A673 (cell line): ENCODE data around the gene PSMA1. TPM values are rescaled to one million over a fixed set of nuclear protein-coding genes. Genes with fewer than 3 reads are reported as not detected.

Source experiments
- BruUV-seq: library from RNA; stranded (reverse); fragments of 400-500 nt; replicated peaks from 2 replicates; lab custom pipeline; 2021; lab: Mats Ljungman, UMichigan
- CTCF ChIA-PET: fragments of 300-600 bp; sonication (Branson Sonifier 250); formaldehyde crosslinking; loops from one replicate; lab custom pipeline; 2022; ENCODE audit warnings: antibody characterized with exemption; lab: Charles Lee
- POLR2A ChIA-PET: fragments of 300-600 bp; sonication (Branson Sonifier 250); formaldehyde crosslinking; loops from one replicate; lab custom pipeline; 2022; ENCODE audit warnings: antibody characterized with exemption; ENCODE audit not compliant: low non-redundant PET; lab: Charles Lee
- DNase-seq: peaks from one replicate; pipeline ENCODE4 v3.0.0-alpha.2; 2015; ENCODE audit warnings: low spot score
- H3K27ac ChIP-seq: fragments of 200-600 bp; sonication (generic); 2 replicates; pipeline ENCODE4 v1.5.1; 2016; ENCODE audit warnings: mixed run types, low read depth, mild to moderate bottlenecking, mixed read lengths, antibody characterized with exemption, low read length; ENCODE audit not compliant: poor library complexity, severe bottlenecking
- H3K27me3 ChIP-seq: fragments of 200-600 bp; sonication (generic); replicated peaks from 2 replicates; pipeline ENCODE4 v1.6.1; 2017; ENCODE audit warnings: mixed run types, low read depth, mild to moderate bottlenecking, mixed read lengths, antibody characterized with exemption, low read length; ENCODE audit not compliant: insufficient read depth, poor library complexity
- H3K36me3 ChIP-seq: fragments of 200-600 bp; sonication (generic); 2 replicates; pipeline ENCODE4 v1.6.1; 2016; ENCODE audit warnings: mixed run types, mild to moderate bottlenecking, mixed read lengths, antibody characterized with exemption, low read length; ENCODE audit not compliant: insufficient read depth, poor library complexity, severe bottlenecking
- H3K4me1 ChIP-seq: fragments of 200-600 bp; sonication (generic); 2 replicates; pipeline ENCODE4 v1.6.1; 2017; ENCODE audit warnings: mixed run types, mild to moderate bottlenecking, mixed read lengths, antibody characterized with exemption, low read length; ENCODE audit not compliant: insufficient read depth, poor library complexity, severe bottlenecking
- H3K4me3 ChIP-seq: fragments of 200-600 bp; sonication (generic); 2 replicates; pipeline ENCODE4 v1.5.1; 2016; ENCODE audit warnings: low read depth, mixed run types, mild to moderate bottlenecking, mixed read lengths, low read length; ENCODE audit not compliant: poor library complexity, severe bottlenecking
- H3K9me3 ChIP-seq: fragments of 200-600 bp; sonication (generic); 2 replicates; pipeline ENCODE4 v1.6.1; 2016; ENCODE audit warnings: mixed run types, low read depth, mild to moderate bottlenecking, mixed read lengths, antibody characterized with exemption, low read length; ENCODE audit not compliant: poor library complexity, severe bottlenecking
- CTCF ChIP-seq: fragments of 300-800, 200-600 bp; sonication (generic); conservative IDR thresholded peaks from 2 replicates; pipeline ENCODE4 v1.5.1; 2017; ENCODE audit warnings: low read depth, mild to moderate bottlenecking, antibody characterized with exemption, low read length, moderate library complexity, mixed read lengths
- EZH2 ChIP-seq: fragments of 200-600 bp; sonication (generic); IDR thresholded peaks from 2 replicates; pipeline ENCODE4 v1.6.1; 2017; ENCODE audit warnings: borderline replicate concordance, low read depth, mild to moderate bottlenecking, mixed read lengths, antibody characterized with exemption, low read length; ENCODE audit not compliant: poor library complexity, severe bottlenecking
- intact Hi-C: fragments of 100-400 bp; cut with micrococcal nuclease; formaldehyde crosslinking; loops from one replicate; pipeline ENCODE4 v1.10.0; 2022; ENCODE audit not compliant: unreplicated experiment
- total RNA-seq: library from RNA; stranded (reverse); gene quantifications from 2 replicates; pipeline ENCODE4 v1.2.3, GENCODE V29; 2021

Gene PSMA1
- total RNA-seq, 1 experiment from 2014 or later = 267 TPM

- H3K4me1 ChIP-seq = no peaks in the 10 kb centered on the region
- H3K9me3 ChIP-seq = no peaks in the 10 kb centered on the region
- DNase-seq = no peak
- TF ChIP-seq EZH2 (no peak), CTCF (no peak)
- no TSS peak for BruUV-seq
- ChIA-PET CTCF (no interaction called here), POLR2A (interaction anchor here (0.7 kb wide), 1 partner anchor 17 kb away, joined by 5 read pairs; no protein-coding TSS in a partner anchor)
- intact Hi-C loops = no loop called here
- no peak overlapping the region for H3K4me3 ChIP-seq
- no peaks in the 10 kb centered on the region for H3K27me3 ChIP-seq
- H3K36me3 ChIP-seq = peaks cover 95% of the 10 kb centered on the region
- no peak overlapping the region for H3K27ac ChIP-seq
These were observed 49.1 kb downstream of the PSMA1 start for GRCh38 chr11:14471127-14471526.

- no peak for DNase-seq
- CTCF ChIA-PET = no interaction called here
- no peaks in the 10 kb centered on the region for H3K9me3 ChIP-seq
- intact Hi-C loops = no loop called here
- H3K27me3 ChIP-seq = no peaks in the 10 kb centered on the region
- no peak overlapping the region for H3K4me3 ChIP-seq
- no peak overlapping the region for H3K27ac ChIP-seq
- peaks cover 91% of the 10 kb centered on the region for H3K36me3 ChIP-seq
- POLR2A ChIA-PET = interaction anchor here (0.5 kb wide), 1 partner anchor 40 kb away, joined by 4 read pairs; no protein-coding TSS in a partner anchor
- TF ChIP-seq CTCF = no peak
- no peak for TF ChIP-seq EZH2
- no peaks in the 10 kb centered on the region for H3K4me1 ChIP-seq
- no TSS peak for BruUV-seq
These were observed 56.6 kb downstream of the PSMA1 start for GRCh38 chr11:14463623-14464022.

- Histone ChIP-seq H3K36me3 (peaks cover 74% of the 10 kb centered on the region), H3K4me3 (no peak overlapping the region), H3K27ac (no peak overlapping the region), H3K9me3 (no peaks in the 10 kb centered on the region), H3K4me1 (no peaks in the 10 kb centered on the region), H3K27me3 (no peaks in the 10 kb centered on the region)
- intact Hi-C loops = no loop called here
- ChIA-PET POLR2A (no interaction called here), CTCF (no interaction called here)
- BruUV-seq = no TSS peak
- DNase-seq = no peak
- no peak for TF ChIP-seq EZH2
- no peak for TF ChIP-seq CTCF
These were observed 60.0 kb downstream of the PSMA1 start for GRCh38 chr11:14460147-14460546.
